GM06990 (cell line): ENCODE results near the gene TFF2.
A peak's percentile ranks its signal among the peaks of the same experiment; 100 is the strongest.

Experiments
- DNase-seq: peaks from one replicate; pipeline ENCODE4 v3.0.0-alpha.2; 2011; ENCODE audit not compliant: insufficient read length; ENCODE audit errors: extremely low read depth
- H3K27me3 ChIP-seq: replicated peaks from 2 replicates; pipeline ENCODE4 v1.6.0; 2011; ENCODE audit warnings: low read length; ENCODE audit not compliant: control insufficient read depth, insufficient read depth
- H3K36me3 ChIP-seq: 2 replicates; pipeline ENCODE4 v1.5.1; 2011; ENCODE audit warnings: low read length; ENCODE audit not compliant: control insufficient read depth, insufficient read depth
- H3K4me3 ChIP-seq: replicated peaks from 2 replicates; pipeline ENCODE4 v1.5.1; 2011; ENCODE audit warnings: low read depth, mild to moderate bottlenecking, control low read depth, low read length
- TF ChIP-seq, protein P1 (sequence below): IDR thresholded peaks from 2 replicates; pipeline ENCODE4 v1.5.1; 2011; ENCODE audit warnings: low read length, control low read depth, mild to moderate bottlenecking, inconsistent platforms; ENCODE audit not compliant: insufficient read depth, poor library complexity, severe bottlenecking

TFF2 gene

DNA sequence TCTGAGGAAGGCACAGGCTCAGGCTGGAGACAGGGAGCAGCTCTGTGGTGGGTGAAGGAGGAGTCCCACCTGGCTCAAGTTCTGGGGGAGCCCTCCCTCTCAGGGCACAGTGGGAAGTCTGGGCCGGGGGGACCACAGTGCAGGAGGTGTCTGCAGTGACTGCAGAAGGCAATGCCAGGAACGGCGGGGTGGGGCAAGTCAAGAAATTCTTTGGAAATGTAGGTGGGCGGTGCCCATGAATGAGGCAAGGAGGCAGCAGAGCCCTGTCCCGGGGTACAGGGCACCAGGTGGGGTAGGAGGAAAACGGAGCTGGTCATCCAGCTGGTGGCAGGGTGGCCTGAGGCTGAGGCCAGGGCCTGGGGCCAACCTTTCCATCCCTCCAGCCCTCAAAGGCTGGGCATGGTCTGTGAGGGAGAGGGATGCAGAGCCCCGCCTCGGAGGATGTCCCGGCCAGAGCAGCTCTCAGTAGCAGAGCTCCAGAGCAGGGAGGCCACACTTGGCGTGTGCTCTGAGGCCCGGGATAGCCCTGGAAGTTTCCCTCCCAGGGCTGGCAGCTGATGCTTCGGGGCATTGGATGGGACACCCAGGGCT, 40.3 kb downstream of the TFF2 start:
- no peak for DNase-seq

DNA sequence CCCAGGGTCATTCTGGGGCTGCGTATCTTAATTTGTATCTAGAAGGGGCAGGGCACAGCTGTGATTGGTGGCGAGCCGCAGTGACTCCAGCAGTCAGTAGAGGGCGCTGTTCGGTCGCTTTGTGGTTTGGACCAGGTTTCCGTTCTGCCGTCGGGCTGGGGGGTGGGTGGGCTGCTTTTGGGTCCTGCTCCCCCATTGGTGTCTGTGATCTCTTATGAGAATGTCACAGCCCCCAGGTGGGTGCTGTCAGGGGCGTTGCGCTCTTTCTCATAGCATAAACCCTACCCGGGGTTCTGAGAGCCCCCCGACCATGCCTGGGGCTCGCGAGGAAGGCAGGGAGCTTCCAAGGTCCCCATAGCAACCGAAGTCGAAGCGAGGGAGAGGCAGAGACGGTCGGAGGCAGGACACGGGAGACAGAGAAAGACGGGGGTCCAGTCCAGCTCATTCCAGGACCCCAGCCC, 41.0 kb downstream of the TFF2 start:
- Histone ChIP-seq H3K36me3 (no peaks in the 10 kb centered on the region), H3K27me3 (no peaks in the 10 kb centered on the region; the same call in none of the 2 replicates), H3K4me3 (no peak overlapping the region)
- no peak for DNase-seq
- TF ChIP-seq, protein P1, sequence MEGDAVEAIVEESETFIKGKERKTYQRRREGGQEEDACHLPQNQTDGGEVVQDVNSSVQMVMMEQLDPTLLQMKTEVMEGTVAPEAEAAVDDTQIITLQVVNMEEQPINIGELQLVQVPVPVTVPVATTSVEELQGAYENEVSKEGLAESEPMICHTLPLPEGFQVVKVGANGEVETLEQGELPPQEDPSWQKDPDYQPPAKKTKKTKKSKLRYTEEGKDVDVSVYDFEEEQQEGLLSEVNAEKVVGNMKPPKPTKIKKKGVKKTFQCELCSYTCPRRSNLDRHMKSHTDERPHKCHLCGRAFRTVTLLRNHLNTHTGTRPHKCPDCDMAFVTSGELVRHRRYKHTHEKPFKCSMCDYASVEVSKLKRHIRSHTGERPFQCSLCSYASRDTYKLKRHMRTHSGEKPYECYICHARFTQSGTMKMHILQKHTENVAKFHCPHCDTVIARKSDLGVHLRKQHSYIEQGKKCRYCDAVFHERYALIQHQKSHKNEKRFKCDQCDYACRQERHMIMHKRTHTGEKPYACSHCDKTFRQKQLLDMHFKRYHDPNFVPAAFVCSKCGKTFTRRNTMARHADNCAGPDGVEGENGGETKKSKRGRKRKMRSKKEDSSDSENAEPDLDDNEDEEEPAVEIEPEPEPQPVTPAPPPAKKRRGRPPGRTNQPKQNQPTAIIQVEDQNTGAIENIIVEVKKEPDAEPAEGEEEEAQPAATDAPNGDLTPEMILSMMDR, result peak; percentile 90

More for the DNA sequence above, 40.3 kb downstream of the TFF2 start:
- Histone ChIP-seq H3K36me3 (no peaks in the 10 kb centered on the region), H3K27me3 (no peaks in the 10 kb centered on the region; the same call in none of the 2 replicates), H3K4me3 (no peak overlapping the region)
- TF ChIP-seq, protein P1, result no peak

DNA sequence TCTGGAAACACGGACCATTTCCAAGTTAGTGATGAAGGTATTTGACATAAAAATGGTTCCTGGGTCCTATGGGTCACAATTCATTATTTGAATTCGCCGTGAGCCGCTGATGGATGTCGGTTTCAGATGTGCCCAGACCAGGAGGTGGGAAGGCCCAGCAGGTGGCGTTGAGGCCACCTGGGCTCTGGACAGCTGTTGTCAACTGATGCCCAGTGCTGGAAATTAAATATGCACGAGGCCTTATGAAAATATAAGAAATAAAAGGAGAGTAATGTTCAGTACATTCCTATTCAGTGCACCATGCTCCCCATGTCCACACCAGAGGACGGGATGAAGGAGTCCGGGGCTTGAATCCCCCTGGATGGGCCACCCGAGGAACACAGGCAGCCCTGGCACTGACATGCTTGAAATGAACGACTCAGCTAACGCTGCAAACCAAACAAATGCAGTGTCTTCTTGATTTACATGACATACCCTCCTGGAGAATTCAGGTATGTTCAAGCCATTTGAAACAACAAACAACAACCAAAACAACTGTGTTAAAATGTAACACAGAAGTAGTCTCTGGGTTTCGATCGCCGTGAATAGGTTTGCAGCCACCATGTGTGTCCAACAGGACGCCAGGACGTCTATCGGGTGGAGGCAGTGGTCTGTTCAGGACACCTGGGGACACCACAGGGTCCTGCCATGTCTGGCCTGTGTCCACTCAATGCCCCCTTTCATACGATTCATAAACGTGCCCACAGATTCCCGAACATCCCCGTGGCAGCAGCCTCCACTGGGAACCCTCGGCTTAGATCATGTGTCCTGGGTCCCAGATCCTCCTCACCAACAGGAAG, 41.7 kb downstream of the TFF2 start:
- TF ChIP-seq, protein P1, result peak; percentile 30
- Histone ChIP-seq H3K4me3 (no peak overlapping the region), H3K27me3 (no peaks in the 10 kb centered on the region; the same call in none of the 2 replicates), H3K36me3 (no peaks in the 10 kb centered on the region)
- no peak for DNase-seq

DNA sequence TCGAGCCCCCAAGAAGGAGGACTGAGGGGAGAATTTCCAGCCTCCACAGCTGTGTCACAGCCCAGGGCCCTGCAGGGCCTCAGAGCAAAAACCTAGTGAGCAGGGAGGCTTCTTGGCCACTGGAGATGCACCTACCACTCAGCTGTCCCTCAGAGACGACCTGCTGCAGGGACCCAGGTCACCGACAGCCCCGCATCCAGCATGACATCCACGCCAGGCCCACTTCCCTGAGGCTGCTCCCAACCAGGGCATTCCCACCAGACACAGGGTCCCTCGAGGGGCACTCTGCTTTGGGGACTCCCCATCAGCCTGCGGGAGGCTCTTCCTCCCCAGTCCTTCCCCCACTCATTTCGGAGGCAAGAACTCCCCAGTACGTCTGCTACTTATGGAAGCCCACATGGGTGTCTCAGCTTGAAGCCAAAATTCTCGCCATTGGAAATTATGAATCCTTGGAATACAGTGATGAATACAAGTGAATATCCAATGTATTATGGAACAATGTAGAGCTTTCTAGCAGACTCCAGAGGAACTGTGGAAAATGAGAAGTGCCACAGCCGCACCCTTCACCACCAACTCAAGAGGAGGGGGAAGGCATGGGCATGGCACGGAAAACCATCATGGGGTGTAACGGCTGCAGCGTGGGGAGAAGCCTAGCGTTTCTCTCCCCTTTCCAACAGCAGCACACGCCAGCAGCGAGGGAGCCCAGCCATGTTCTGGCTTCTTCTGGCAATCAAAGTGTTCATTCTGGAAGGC, 42.5 kb downstream of the TFF2 start:
- DNase-seq, result no peak
- H3K36me3 ChIP-seq, result no peaks in the 10 kb centered on the region
- TF ChIP-seq, protein P1, result no peak
- H3K4me3 ChIP-seq, result no peak overlapping the region
- no peaks in the 10 kb centered on the region; the same call in none of the 2 replicates for H3K27me3 ChIP-seq

DNA sequence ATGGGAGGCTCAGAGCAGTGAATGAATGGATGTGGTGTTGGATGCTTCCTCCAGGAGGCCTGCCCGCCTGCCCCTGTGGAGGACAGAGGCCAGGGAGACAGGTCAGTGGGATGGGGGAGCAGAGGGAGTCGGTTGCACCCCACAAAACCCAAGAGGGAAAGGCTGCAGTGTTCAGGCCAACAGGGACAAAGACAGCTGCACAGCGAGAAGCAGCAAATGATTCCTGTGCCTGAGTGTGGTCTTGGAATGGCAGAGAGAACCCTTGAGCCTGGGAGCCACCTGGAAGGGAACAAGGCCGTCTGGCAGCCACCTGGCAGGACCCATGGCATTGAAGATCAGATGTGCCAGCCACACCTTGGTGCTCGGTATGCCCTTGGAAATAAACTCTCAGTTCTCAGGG, 43.7 kb downstream of the TFF2 start:
- DNase-seq, result no peak
- Histone ChIP-seq H3K36me3 (no peaks in the 10 kb centered on the region), H3K27me3 (no peaks in the 10 kb centered on the region; the same call in none of the 2 replicates), H3K4me3 (no peak overlapping the region)
- TF ChIP-seq, protein P1, result no peak
